GM23338 (cell line): Measurements from ENCODE around the gene ANXA6. TPM values are rescaled to one million over a fixed set of nuclear protein-coding genes. Genes with fewer than 3 reads are reported as not detected.

Experiments used
- ATAC-seq: fragments of 200-7000 bp; cut with Tn5 transposase; 3 replicates; pipeline ENCODE4 v1.9.1; 2020
- DNase-seq: peaks from one replicate; pipeline ENCODE4 v3.0.0-alpha.2; 2015; ENCODE audit warnings: low spot score
- H2AFZ ChIP-seq: fragments of 200-600 bp; sonication (generic); 2 replicates; pipeline ENCODE4 v1.8.0; 2016; ENCODE audit warnings: antibody characterized with exemption, mild to moderate bottlenecking, moderate library complexity
- H3F3A ChIP-seq: fragments of 200-600 bp; sonication (generic); replicated peaks from 2 replicates; pipeline ENCODE4 v1.8.0; 2017; ENCODE audit warnings: antibody characterized with exemption, mixed run types, low read depth
- H3K27ac ChIP-seq: fragments of 200-600 bp; sonication (generic); 2 replicates; pipeline ENCODE4 v1.6.1; 2016; ENCODE audit warnings: low read depth
- H3K27me3 ChIP-seq: fragments of 200-600 bp; sonication (generic); 2 replicates; pipeline ENCODE4 v1.8.0; 2016; ENCODE audit warnings: mild to moderate bottlenecking, mixed run types, moderate library complexity; ENCODE audit not compliant: insufficient read depth
- H3K36me3 ChIP-seq: fragments of 200-600 bp; sonication (generic); 2 replicates; pipeline ENCODE4 v1.8.0; 2016; ENCODE audit warnings: mild to moderate bottlenecking; ENCODE audit not compliant: insufficient read depth
- H3K4me1 ChIP-seq: fragments of 200-600 bp; sonication (generic); 2 replicates; pipeline ENCODE4 v1.8.0; 2016; ENCODE audit warnings: mild to moderate bottlenecking, moderate library complexity; ENCODE audit not compliant: insufficient read depth
- H3K4me2 ChIP-seq: fragments of 200-600 bp; sonication (generic); 2 replicates; pipeline ENCODE4 v1.7.1; 2017; ENCODE audit warnings: mixed run types
- H3K4me3 ChIP-seq: fragments of 200-600 bp; sonication (generic); 2 replicates; pipeline ENCODE4 v1.6.1; 2016; ENCODE audit warnings: mixed run types
- H3K79me2 ChIP-seq: fragments of 200-600 bp; sonication (generic); replicated peaks from 2 replicates; pipeline ENCODE4 v1.8.0; 2017; ENCODE audit warnings: mild to moderate bottlenecking; ENCODE audit not compliant: insufficient read depth
- H3K9me2 ChIP-seq: fragments of 200-600 bp; sonication (generic); 2 replicates; pipeline ENCODE4 v1.8.0; 2017; ENCODE audit not compliant: insufficient read depth
- H4K20me1 ChIP-seq: fragments of 200-600 bp; sonication (generic); replicated peaks from 2 replicates; pipeline ENCODE4 v1.8.0; 2017; ENCODE audit warnings: mild to moderate bottlenecking; ENCODE audit not compliant: insufficient read depth
- H3K27ac Mint-ChIP-seq: 2 replicates; pipeline ENCODE4 v1.8.0; 2020; ENCODE audit warnings: inconsistent platforms, mild to moderate bottlenecking, moderate library complexity, mixed read lengths
- H3K27me3 Mint-ChIP-seq: 3 replicates; pipeline ENCODE4 v1.8.0; 2022; ENCODE audit warnings: low read depth, mild to moderate bottlenecking, moderate library complexity, mixed read lengths, inconsistent platforms; ENCODE audit not compliant: insufficient read depth, poor library complexity
- H3K36me3 Mint-ChIP-seq: 3 replicates; pipeline ENCODE4 v1.8.0; 2021; ENCODE audit warnings: low read depth, mild to moderate bottlenecking, inconsistent platforms, moderate library complexity, mixed read lengths
- H3K4me1 Mint-ChIP-seq: 3 replicates; pipeline ENCODE4 v1.8.0; 2020; ENCODE audit warnings: mild to moderate bottlenecking, inconsistent platforms, mixed read lengths
- H3K4me3 Mint-ChIP-seq: 3 replicates; pipeline ENCODE4 v1.8.0; 2021; ENCODE audit warnings: moderate library complexity, mild to moderate bottlenecking, inconsistent platforms, mixed read lengths
- H3K9me3 Mint-ChIP-seq: 3 replicates; pipeline ENCODE4 v1.8.0; 2020; ENCODE audit warnings: moderate library complexity, mild to moderate bottlenecking, inconsistent platforms, mixed read lengths
- CREB1 ChIP-seq: fragments of 250-450 bp; sonication (Bioruptor Pico); IDR thresholded peaks from 2 replicates; pipeline ENCODE4 v1.5.0; 2020; ENCODE audit warnings: low read depth, mild to moderate bottlenecking, moderate library complexity
- CTCF ChIP-seq, 2 experiments: fragments of 200-600 bp in 1 of 2; sonication (generic) in 1 of 2; conservative IDR thresholded peaks; 2 replicates each; pipeline versions ENCODE4 v1.5.1 to v1.6.1; 2016 to 2017; ENCODE audit warnings: antibody characterized with exemption in 2 of 2, low read depth in 2 of 2, mild to moderate bottlenecking in 2 of 2, moderate library complexity in 1 of 2
- ETS1 ChIP-seq: IDR thresholded peaks from 2 replicates; pipeline ENCODE4 v1.6.1; 2016; ENCODE audit warnings: antibody characterized with exemption
- EZH2 ChIP-seq: fragments of 200-600 bp; sonication (generic); IDR thresholded peaks from one replicate; pipeline ENCODE4 v1.8.0; 2017; ENCODE audit warnings: antibody characterized with exemption, mild to moderate bottlenecking, low read depth; ENCODE audit not compliant: unreplicated experiment
- EZH2phosphoT487 ChIP-seq: fragments of 200-600 bp; sonication (generic); IDR thresholded peaks from one replicate; pipeline ENCODE4 v1.8.1; 2018; ENCODE audit warnings: antibody characterized with exemption; ENCODE audit not compliant: unreplicated experiment
- JUNB ChIP-seq: IDR thresholded peaks from one replicate; pipeline ENCODE4 v1.6.1; 2016; ENCODE audit warnings: antibody characterized with exemption; ENCODE audit not compliant: unreplicated experiment
- NANOG ChIP-seq: IDR thresholded peaks from 2 replicates; pipeline ENCODE4 v1.6.1; 2016; ENCODE audit warnings: antibody characterized with exemption, borderline replicate concordance
- POLR2AphosphoS5 ChIP-seq: IDR thresholded peaks from 2 replicates; pipeline ENCODE4 v1.6.1; 2016; ENCODE audit warnings: antibody characterized with exemption, low read depth
- REST ChIP-seq: IDR thresholded peaks from one replicate; pipeline ENCODE4 v1.6.1; 2018; ENCODE audit warnings: antibody characterized with exemption; ENCODE audit not compliant: unreplicated experiment
- STAT1 ChIP-seq: IDR thresholded peaks from one replicate; pipeline ENCODE4 v1.6.1; 2016; ENCODE audit warnings: antibody characterized with exemption; ENCODE audit not compliant: unreplicated experiment
- ZNF114 ChIP-seq: fragments of 250-450 bp; sonication (Bioruptor Pico); IDR thresholded peaks from 2 replicates; pipeline ENCODE4 v1.5.0; 2020; ENCODE audit warnings: mild to moderate bottlenecking, moderate library complexity
- ZNF331 ChIP-seq: fragments of 250-450 bp; sonication (Bioruptor Pico); IDR thresholded peaks from 2 replicates; pipeline ENCODE4 v1.5.0; 2020; ENCODE audit warnings: low read depth, mild to moderate bottlenecking, moderate library complexity
- ZNF462 ChIP-seq: fragments of 250-450 bp; sonication (Bioruptor Pico); IDR thresholded peaks from 2 replicates; pipeline ENCODE4 v1.5.0; 2020; ENCODE audit warnings: mild to moderate bottlenecking, moderate library complexity
- polyA plus RNA-seq: library from polyadenylated mRNA; unstranded; fragments of >200 nt; fragmentation: Nextera tagmentation; extraction: Ambion mirVana; gene quantifications from 2 replicates; pipeline ENCODE4 v1.2.1, GENCODE V29; 2016
- total RNA-seq: library from RNA; depleted of rRNA; stranded (reverse); fragments of >200 nt; shearing (Covaris generic); gene quantifications from 2 replicates; pipeline ENCODE4 v1.2.3, GENCODE V29; 2014

The ANXA6 gene
- total and polyA plus RNA-seq, 2 experiments from 2014 or later, result 26.5 to 110 TPM

- Histone ChIP-seq H4K20me1 (no peaks in the 10 kb centered on the region; the same call in 1 of the 2 replicates), H3K36me3 (no peaks in the 10 kb centered on the region; the same call in none of the 2 replicates), H2AFZ (no peak overlapping the region), H3K27ac (no peak overlapping the region), H3K4me3 (no peak overlapping the region), H3K79me2 (0 out of 2 replicates have a peak, but pooled peaks cover 3% of the 10 kb centered on the region), H3F3A (no peaks in the 10 kb centered on the region), H3K27me3 (no peaks in the 10 kb centered on the region), H3K4me2 (no peak overlapping the region), H3K4me1 (peaks cover 13% of the 10 kb centered on the region), H3K9me2 (no peaks in the 10 kb centered on the region)
- Mint-ChIP-seq H3K27me3 (peaks cover 10% of the 10 kb centered on the region), H3K36me3 (peaks cover 3% of the 10 kb centered on the region; the same call in 2 of the 3 replicates), H3K4me3 (no peak overlapping the region), H3K27ac (no peak overlapping the region), H3K4me1 (peaks cover 15% of the 10 kb centered on the region), H3K9me3 (no peaks in the 10 kb centered on the region)
- DNase-seq (no peak), ATAC-seq (no peak)
- TF ChIP-seq REST, result no peak
- TF ChIP-seq JUNB, result no peak
- TF ChIP-seq CTCF (conservative IDR thresholded peaks at IDR 0.05; ENCODE audit: low read depth in 2 of 2), result no peak
- no peak for TF ChIP-seq EZH2
- TF ChIP-seq POLR2AphosphoS5, result no peak
- no peak for TF ChIP-seq CREB1 (CRISPR knock-in tag)
- TF ChIP-seq EZH2phosphoT487, result no peak
- TF ChIP-seq ZNF462 (CRISPR knock-in tag), result no peak
- TF ChIP-seq STAT1, result no peak
- TF ChIP-seq ZNF331 (CRISPR knock-in tag), result no peak
- TF ChIP-seq NANOG, result no peak
- no peak for TF ChIP-seq ZNF114
- no peak for TF ChIP-seq ETS1
These were observed 13.9 kb downstream of the ANXA6 start for GRCh38 chr5:151143645-151144044.
